HEK293 (cell line): ENCODE results near the gene METTL6.
A peak's percentile ranks its signal among the peaks of the same experiment; 100 is the strongest.

Source experiments
- KLF8 ChIP-seq: fragments of 450-650 bp; formaldehyde crosslinking; IDR thresholded peaks from 2 replicates; pipeline ENCODE4 v1.5.1; 2016; ENCODE audit warnings: missing biosample characterization, missing genetic modification characterization
- KLF9 ChIP-seq: fragments of 450-650 bp; formaldehyde crosslinking; IDR thresholded peaks from 2 replicates; pipeline ENCODE4 v1.5.1; 2016; ENCODE audit warnings: missing biosample characterization, missing genetic modification characterization, low read depth
- MZF1 ChIP-seq: fragments of 450-650 bp; formaldehyde crosslinking; IDR thresholded peaks from 2 replicates; pipeline ENCODE4 v1.5.1; 2017; ENCODE audit warnings: missing biosample characterization, missing genetic modification characterization, borderline replicate concordance
- OVOL3 ChIP-seq: fragments of 450-650 bp; formaldehyde crosslinking; IDR thresholded peaks from 2 replicates; pipeline ENCODE4 v1.5.1; 2016; ENCODE audit warnings: missing biosample characterization, missing genetic modification characterization
- SP7 ChIP-seq: fragments of 450-650 bp; formaldehyde crosslinking; IDR thresholded peaks from 2 replicates; pipeline ENCODE4 v1.5.1; 2016; ENCODE audit warnings: missing biosample characterization, missing genetic modification characterization
- ZBTB1 ChIP-seq: fragments of 450-650 bp; formaldehyde crosslinking; IDR thresholded peaks from 2 replicates; pipeline ENCODE4 v1.5.1; 2016; ENCODE audit warnings: missing biosample characterization, missing genetic modification characterization
- ZBTB17 ChIP-seq: fragments of 450-650 bp; formaldehyde crosslinking; IDR thresholded peaks from 2 replicates; pipeline ENCODE4 v1.5.1; 2016; ENCODE audit warnings: missing biosample characterization, missing genetic modification characterization
- ZBTB21 ChIP-seq: fragments of 450-650 bp; formaldehyde crosslinking; IDR thresholded peaks from 2 replicates; pipeline ENCODE4 v1.5.1; 2017; ENCODE audit warnings: missing biosample characterization, missing genetic modification characterization
- ZNF140 ChIP-seq: fragments of 450-650 bp; formaldehyde crosslinking; IDR thresholded peaks from 2 replicates; pipeline ENCODE4 v1.5.1; 2016; ENCODE audit warnings: missing biosample characterization, missing genetic modification characterization
- ZNF155 ChIP-seq: fragments of 450-650 bp; formaldehyde crosslinking; IDR thresholded peaks from 2 replicates; pipeline ENCODE4 v1.5.1; 2016; ENCODE audit warnings: missing biosample characterization, missing genetic modification characterization
- ZNF174 ChIP-seq: fragments of 450-650 bp; formaldehyde crosslinking; IDR thresholded peaks from 2 replicates; pipeline ENCODE4 v1.5.0; 2017; ENCODE audit warnings: missing biosample characterization, mild to moderate bottlenecking, missing genetic modification characterization
- ZNF214 ChIP-seq: fragments of 450-650 bp; formaldehyde crosslinking; IDR thresholded peaks from 2 replicates; pipeline ENCODE4 v1.5.1; 2017; ENCODE audit warnings: missing biosample characterization, mild to moderate bottlenecking, missing genetic modification characterization, borderline replicate concordance
- ZNF23 ChIP-seq: fragments of 450-650 bp; formaldehyde crosslinking; IDR thresholded peaks from 2 replicates; pipeline ENCODE4 v1.5.1; 2016; ENCODE audit warnings: missing biosample characterization, missing genetic modification characterization, borderline replicate concordance
- ZNF248 ChIP-seq: fragments of 450-650 bp; formaldehyde crosslinking; IDR thresholded peaks from 2 replicates; pipeline ENCODE4 v1.5.1; 2017; ENCODE audit warnings: missing biosample characterization, missing genetic modification characterization
- ZNF37A ChIP-seq: fragments of 450-650 bp; IDR thresholded peaks from 2 replicates; pipeline ENCODE4 v1.5.1; 2018; ENCODE audit warnings: missing biosample characterization, missing genetic modification characterization
- ZNF404 ChIP-seq: fragments of 450-650 bp; formaldehyde crosslinking; IDR thresholded peaks from 2 replicates; pipeline ENCODE4 v1.5.1; 2017; ENCODE audit warnings: missing biosample characterization, missing genetic modification characterization
- ZNF549 ChIP-seq: fragments of 450-650 bp; IDR thresholded peaks from 2 replicates; pipeline ENCODE4 v1.5.1; 2018; ENCODE audit warnings: missing biosample characterization, missing genetic modification characterization, mild to moderate bottlenecking, inconsistent platforms, moderate library complexity
- ZNF558 ChIP-seq: fragments of 450-650 bp; formaldehyde crosslinking; IDR thresholded peaks from 2 replicates; pipeline ENCODE4 v1.5.1; 2016; ENCODE audit warnings: missing biosample characterization, missing genetic modification characterization
- ZNF629 ChIP-seq: fragments of 450-650 bp; formaldehyde crosslinking; IDR thresholded peaks from 2 replicates; pipeline ENCODE4 v1.5.1; 2017; ENCODE audit warnings: missing biosample characterization, missing genetic modification characterization
- ZSCAN30 ChIP-seq: fragments of 450-650 bp; IDR thresholded peaks from 2 replicates; pipeline ENCODE4 v1.5.1; 2018; ENCODE audit warnings: missing biosample characterization, mild to moderate bottlenecking, missing genetic modification characterization, moderate library complexity
- ZXDB ChIP-seq: fragments of 450-650 bp; formaldehyde crosslinking; IDR thresholded peaks from 2 replicates; pipeline ENCODE4 v1.5.1; 2016; ENCODE audit warnings: missing biosample characterization, missing genetic modification characterization
- TF ChIP-seq, protein P1 (sequence below): fragments of 450-650 bp; formaldehyde crosslinking; IDR thresholded peaks from 2 replicates; pipeline ENCODE4 v1.5.1; 2017; ENCODE audit warnings: missing biosample characterization, missing genetic modification characterization
- TF ChIP-seq, protein P2 (sequence below): fragments of 450-650 bp; formaldehyde crosslinking; IDR thresholded peaks from 2 replicates; pipeline ENCODE4 v1.5.1; 2016; ENCODE audit warnings: missing biosample characterization, missing genetic modification characterization
- TF ChIP-seq, protein P3 (sequence below): fragments of 450-650 bp; formaldehyde crosslinking; IDR thresholded peaks from 2 replicates; pipeline ENCODE4 v1.5.1; 2016; ENCODE audit warnings: missing biosample characterization, missing genetic modification characterization
- TF ChIP-seq, protein P4 (sequence below): fragments of 450-650 bp; formaldehyde crosslinking; IDR thresholded peaks from 2 replicates; pipeline ENCODE4 v1.5.1; 2016; ENCODE audit warnings: missing biosample characterization, missing genetic modification characterization
- TF ChIP-seq, protein P5 (sequence below): fragments of 450-650 bp; formaldehyde crosslinking; IDR thresholded peaks from 2 replicates; pipeline ENCODE4 v1.5.1; 2017; ENCODE audit warnings: missing biosample characterization, mild to moderate bottlenecking, missing genetic modification characterization, moderate library complexity

Gene METTL6

DNA sequence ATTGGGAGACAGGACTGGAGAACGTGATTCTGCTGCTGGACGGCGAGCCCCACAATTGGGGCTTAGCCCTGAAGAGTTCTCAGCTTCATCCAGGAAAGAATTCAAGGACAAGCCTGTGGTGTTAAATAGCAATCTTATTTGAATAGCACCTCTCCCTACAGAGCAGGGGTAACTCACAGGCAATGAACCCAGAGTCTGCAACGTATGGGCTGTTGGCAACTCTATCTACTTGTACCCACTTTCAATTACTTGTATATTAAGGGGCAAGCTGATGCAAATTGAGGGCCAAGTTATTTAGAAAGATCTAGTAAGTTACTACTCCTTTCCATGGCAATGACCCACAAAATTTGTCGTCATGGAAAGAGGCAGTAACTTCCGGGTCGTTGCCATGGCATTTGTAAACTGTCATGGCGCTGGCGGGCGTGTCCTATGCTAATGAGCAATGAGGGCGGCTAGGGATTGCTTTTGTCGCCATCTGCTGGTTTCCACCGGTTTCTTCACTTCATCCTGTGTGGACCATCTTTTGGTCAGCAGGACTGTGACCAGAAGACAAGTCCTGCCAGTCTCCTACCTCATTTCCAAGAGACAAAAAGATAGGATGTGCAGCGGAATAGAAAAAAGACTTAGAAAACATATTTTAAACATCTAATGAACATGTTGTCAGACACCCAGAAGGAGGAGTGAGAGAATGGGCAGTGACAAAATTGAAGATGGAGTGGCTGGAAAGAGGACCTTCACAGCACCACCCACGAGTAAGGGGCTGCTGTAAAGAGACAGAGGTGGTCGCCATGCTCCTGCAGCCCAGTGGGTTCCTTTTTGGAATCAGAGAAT is 49.2 kb downstream of the METTL6 start (continued):
- TF ChIP-seq, protein P1, sequence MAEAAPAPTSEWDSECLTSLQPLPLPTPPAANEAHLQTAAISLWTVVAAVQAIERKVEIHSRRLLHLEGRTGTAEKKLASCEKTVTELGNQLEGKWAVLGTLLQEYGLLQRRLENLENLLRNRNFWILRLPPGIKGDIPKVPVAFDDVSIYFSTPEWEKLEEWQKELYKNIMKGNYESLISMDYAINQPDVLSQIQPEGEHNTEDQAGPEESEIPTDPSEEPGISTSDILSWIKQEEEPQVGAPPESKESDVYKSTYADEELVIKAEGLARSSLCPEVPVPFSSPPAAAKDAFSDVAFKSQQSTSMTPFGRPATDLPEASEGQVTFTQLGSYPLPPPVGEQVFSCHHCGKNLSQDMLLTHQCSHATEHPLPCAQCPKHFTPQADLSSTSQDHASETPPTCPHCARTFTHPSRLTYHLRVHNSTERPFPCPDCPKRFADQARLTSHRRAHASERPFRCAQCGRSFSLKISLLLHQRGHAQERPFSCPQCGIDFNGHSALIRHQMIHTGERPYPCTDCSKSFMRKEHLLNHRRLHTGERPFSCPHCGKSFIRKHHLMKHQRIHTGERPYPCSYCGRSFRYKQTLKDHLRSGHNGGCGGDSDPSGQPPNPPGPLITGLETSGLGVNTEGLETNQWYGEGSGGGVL (tag by site-specific recombination): no peak
- TF ChIP-seq, protein P2, sequence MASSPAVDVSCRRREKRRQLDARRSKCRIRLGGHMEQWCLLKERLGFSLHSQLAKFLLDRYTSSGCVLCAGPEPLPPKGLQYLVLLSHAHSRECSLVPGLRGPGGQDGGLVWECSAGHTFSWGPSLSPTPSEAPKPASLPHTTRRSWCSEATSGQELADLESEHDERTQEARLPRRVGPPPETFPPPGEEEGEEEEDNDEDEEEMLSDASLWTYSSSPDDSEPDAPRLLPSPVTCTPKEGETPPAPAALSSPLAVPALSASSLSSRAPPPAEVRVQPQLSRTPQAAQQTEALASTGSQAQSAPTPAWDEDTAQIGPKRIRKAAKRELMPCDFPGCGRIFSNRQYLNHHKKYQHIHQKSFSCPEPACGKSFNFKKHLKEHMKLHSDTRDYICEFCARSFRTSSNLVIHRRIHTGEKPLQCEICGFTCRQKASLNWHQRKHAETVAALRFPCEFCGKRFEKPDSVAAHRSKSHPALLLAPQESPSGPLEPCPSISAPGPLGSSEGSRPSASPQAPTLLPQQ: peak; percentile 36; the same call in 1 of the 2 replicates
- TF ChIP-seq OVOL3 (tag by site-specific recombination): no peak
- TF ChIP-seq ZBTB1 (tag by site-specific recombination): no peak
- no peak for TF ChIP-seq ZNF248 (tag by site-specific recombination)
- TF ChIP-seq KLF8 (tag by site-specific recombination): peak; percentile 64; the same call in 1 of the 2 replicates
- TF ChIP-seq ZXDB (tag by site-specific recombination): peak; percentile 77
- TF ChIP-seq, protein P3, sequence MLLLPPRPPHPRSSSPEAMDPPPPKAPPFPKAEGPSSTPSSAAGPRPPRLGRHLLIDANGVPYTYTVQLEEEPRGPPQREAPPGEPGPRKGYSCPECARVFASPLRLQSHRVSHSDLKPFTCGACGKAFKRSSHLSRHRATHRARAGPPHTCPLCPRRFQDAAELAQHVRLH: peak; percentile 96
- no peak for TF ChIP-seq MZF1 (tag by site-specific recombination)
- TF ChIP-seq ZNF549 (tag by site-specific recombination): no peak
- TF ChIP-seq, protein P4, sequence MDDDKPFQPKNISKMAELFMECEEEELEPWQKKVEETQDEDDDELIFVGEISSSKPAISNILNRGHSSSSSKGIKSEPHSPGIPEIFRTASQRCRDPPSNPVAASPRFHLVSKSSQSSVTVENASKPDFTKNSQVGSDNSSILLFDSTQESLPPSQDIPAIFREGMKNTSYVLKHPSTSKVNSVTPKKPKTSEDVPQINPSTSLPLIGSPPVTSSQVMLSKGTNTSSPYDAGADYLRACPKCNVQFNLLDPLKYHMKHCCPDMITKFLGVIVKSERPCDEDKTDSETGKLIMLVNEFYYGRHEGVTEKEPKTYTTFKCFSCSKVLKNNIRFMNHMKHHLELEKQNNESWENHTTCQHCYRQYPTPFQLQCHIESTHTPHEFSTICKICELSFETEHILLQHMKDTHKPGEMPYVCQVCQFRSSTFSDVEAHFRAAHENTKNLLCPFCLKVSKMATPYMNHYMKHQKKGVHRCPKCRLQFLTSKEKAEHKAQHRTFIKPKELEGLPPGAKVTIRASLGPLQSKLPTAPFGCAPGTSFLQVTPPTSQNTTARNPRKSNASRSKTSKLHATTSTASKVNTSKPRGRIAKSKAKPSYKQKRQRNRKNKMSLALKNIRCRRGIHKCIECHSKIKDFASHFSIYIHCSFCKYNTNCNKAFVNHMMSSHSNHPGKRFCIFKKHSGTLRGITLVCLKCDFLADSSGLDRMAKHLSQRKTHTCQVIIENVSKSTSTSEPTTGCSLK (tag by site-specific recombination): no peak
- no peak for TF ChIP-seq ZNF23 (tag by site-specific recombination)
- TF ChIP-seq ZNF174 (tag by site-specific recombination): no peak
- TF ChIP-seq, protein P5, sequence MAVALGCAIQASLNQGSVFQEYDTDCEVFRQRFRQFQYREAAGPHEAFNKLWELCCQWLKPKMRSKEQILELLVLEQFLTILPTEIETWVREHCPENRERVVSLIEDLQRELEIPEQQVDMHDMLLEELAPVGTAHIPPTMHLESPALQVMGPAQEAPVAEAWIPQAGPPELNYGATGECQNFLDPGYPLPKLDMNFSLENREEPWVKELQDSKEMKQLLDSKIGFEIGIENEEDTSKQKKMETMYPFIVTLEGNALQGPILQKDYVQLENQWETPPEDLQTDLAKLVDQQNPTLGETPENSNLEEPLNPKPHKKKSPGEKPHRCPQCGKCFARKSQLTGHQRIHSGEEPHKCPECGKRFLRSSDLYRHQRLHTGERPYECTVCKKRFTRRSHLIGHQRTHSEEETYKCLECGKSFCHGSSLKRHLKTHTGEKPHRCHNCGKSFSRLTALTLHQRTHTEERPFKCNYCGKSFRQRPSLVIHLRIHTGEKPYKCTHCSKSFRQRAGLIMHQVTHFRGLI: no peak
- TF ChIP-seq ZNF37A: no peak
- 0 out of 2 replicates have a peak, but pooled peaks have one; percentile 36 for TF ChIP-seq ZSCAN30
- TF ChIP-seq ZBTB17 (tag by site-specific recombination): 0 out of 2 replicates have a peak, but pooled peaks have one; percentile 20
- no peak for TF ChIP-seq ZNF140 (tag by site-specific recombination)
- peak; percentile 97 for TF ChIP-seq ZBTB21
- TF ChIP-seq ZNF629 (tag by site-specific recombination): peak; percentile 98
- TF ChIP-seq ZNF558: no peak; the same call in 1 of the 2 replicates
- TF ChIP-seq KLF9 (tag by site-specific recombination): peak; percentile 68
- no peak for TF ChIP-seq ZNF404 (tag by site-specific recombination)
- no peak for TF ChIP-seq ZNF155 (tag by site-specific recombination)
- TF ChIP-seq SP7 (tag by site-specific recombination): peak; percentile 69; the same call in 1 of the 2 replicates
- no peak for TF ChIP-seq ZNF214 (tag by site-specific recombination)
